Astrocyte (in vitro differentiated cells and primary cell): Measurements from ENCODE around the gene CAMK1D.

ENCODE experiments used
- CTCF ChIP-seq: IDR thresholded peaks from 2 replicates; pipeline ENCODE4 v1.5.1; 2011; ENCODE audit warnings: low read depth, mild to moderate bottlenecking, inconsistent platforms, low read length, moderate library complexity; ENCODE audit not compliant: insufficient read depth
- EZH2 ChIP-seq: IDR thresholded peaks from 2 replicates; pipeline ENCODE4 v1.6.1; 2012; ENCODE audit warnings: mild to moderate bottlenecking, low read length, inconsistent platforms; ENCODE audit not compliant: insufficient read depth

GRCh38 chr10:12644380-12645144 lies 295.2 kb downstream of the CAMK1D start:
- no peak for TF ChIP-seq CTCF
- no peak for TF ChIP-seq EZH2
